DND-41 (cell line): ENCODE measurements around the gene BLCAP.

Experiments used
- CTCF ChIP-seq: IDR thresholded peaks from 2 replicates; pipeline ENCODE4 v1.5.1; 2012; ENCODE audit warnings: borderline replicate concordance, low read length, moderate library complexity, mild to moderate bottlenecking; ENCODE audit not compliant: poor library complexity, severe bottlenecking; ENCODE audit errors: extremely low read depth
- EZH2 ChIP-seq: IDR thresholded peaks from 3 replicates; pipeline ENCODE4 v1.6.1; 2012; ENCODE audit warnings: borderline replicate concordance, low read depth, mild to moderate bottlenecking, moderate library complexity, low read length, inconsistent platforms; ENCODE audit not compliant: severe bottlenecking

- TF ChIP-seq CTCF (no peak), EZH2 (no peak)
Measured at GRCh38 chr20:37540001-37540400, 12.3 kb upstream of the BLCAP start.
